GM18511 (cell line): ENCODE measurements around the gene ACER2.

ENCODE experiments used
- ATAC-seq: cut with Tn5 transposase; IDR thresholded peaks from one replicate; pipeline ENCODE4 v1.9.1; 2021; ENCODE audit warnings: mild to moderate bottlenecking, moderate library complexity; ENCODE audit not compliant: unreplicated experiment

Gene ACER2

GRCh38 chr9:19481971-19482404, 73.2 kb downstream of the ACER2 start:
- ATAC-seq = no peak

- ATAC-seq = no peak
These were observed 75.9 kb downstream of the ACER2 start for GRCh38 chr9:19484699-19485098.

- no peak for ATAC-seq
These were observed 76.4 kb downstream of the ACER2 start for GRCh38 chr9:19485193-19485592.

GRCh38 chr9:19486803-19487202, 78.0 kb downstream of the ACER2 start:
- ATAC-seq = no peak

- no peak for ATAC-seq
These were observed 79.9 kb downstream of the ACER2 start for GRCh38 chr9:19488721-19489120.

DNA sequence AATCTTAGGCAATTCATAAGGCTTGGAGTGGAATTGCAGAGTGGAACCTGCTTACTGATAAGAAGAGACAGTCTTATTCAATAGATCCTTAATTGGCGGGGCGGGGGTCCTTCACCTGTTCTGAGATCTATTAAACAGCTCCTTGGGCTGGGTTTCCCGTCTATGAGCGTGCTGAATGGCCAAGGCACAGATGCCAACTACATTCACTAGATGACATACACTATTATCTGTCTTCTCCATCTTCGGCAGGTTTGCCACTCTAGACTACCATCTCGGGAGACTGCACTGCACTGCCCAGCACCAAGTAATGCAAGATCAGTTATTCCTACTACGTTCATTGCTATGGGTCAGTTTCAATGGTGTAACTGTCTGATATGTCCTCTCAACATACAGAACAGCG, 81.5 kb downstream of the ACER2 start:
- ATAC-seq = no peak

DNA sequence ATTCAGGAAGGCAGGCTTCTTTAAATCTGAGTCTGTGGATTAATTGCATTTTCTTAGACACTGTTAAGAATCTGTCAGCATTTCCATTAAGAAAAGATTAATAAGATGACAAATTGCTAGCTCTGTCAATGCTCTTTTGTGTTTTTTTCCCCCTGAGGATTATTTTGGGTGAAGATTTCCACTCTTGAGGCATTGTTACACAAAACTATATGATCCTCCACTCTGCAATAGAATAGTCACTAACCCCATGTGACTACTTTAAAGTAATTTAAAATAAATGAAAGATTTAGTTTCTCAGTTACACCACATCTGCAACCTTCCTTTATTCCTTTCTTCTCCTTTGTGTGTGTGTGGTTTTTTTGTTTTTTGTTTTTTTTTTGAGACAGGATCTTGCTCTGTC, 82.0 kb downstream of the ACER2 start:
- no peak for ATAC-seq

DNA sequence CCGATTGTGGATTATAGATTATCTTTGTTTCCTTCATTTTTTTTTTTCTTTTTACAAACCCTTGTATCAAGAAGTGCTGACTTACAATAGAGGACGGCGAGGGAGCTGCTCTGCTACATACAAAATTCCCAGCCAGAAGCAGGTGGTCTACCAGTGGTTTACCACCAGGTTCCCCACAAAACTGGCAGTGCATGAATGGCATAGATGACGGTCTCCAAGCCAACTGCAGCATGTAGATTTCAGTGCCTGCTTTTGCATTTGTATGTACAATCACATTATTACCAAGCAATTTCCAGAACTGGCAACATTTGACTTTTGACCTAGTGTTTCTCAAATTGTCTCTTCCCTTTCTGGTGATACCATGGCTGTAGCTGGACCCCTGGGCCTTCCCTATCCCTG, 84.0 kb downstream of the ACER2 start:
- ATAC-seq = peak; percentile 18

DNA sequence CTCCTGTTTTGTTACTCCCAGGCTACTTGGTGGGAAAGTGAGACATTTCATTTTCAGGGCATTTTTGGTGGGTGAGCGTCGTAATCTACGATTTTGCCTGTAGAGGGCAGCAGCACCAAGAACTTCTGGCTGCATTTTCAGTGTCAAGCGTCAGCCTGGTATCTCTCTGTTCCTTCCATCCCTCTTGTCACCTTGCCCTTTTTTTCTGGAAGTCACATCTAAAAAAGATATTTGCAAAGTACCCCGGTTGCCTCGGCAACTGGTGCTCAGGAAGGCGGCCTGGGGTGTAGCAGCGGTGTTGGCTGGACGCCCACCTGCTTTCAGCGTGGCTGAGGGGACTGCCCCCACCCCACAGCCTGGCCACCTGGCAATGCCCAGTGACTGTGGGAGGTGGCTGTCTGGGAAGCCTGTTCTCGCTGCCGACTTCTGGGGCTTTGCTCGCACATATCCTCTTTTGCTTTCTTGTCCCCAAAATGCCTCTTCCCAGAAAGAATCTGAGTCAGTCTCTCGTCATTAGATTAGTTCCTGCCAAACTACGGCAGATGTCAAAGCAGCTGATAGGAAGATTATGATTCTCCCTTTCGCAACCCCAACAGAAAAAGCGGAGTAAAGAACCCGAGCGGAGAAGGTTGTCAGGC, 84.5 kb downstream of the ACER2 start:
- peak; percentile 86 for ATAC-seq

DNA sequence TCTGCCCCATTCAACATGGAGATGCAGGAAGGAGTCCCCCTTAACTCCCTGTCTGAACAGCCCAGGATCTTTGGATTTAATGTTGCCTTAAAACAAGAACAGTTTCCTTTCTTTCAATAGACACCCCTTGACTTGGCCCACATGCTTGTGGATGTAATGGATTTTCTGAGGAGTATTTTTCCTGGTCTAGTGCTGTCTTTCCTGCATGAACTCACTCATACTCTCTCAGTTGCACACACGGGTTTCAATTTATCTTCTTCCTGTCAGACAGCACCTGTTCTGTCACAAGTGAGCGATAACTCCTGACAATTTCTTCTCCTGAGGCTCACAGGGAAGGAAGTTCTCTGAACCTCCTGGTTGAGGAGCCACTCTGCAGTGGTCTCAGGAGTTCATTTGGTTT, 85.1 kb downstream of the ACER2 start:
- ATAC-seq = no peak

GRCh38 chr9:19495186-19496028, 86.6 kb downstream of the ACER2 start:
- ATAC-seq = no peak

GRCh38 chr9:19496321-19497050, 87.7 kb downstream of the ACER2 start:
- no peak for ATAC-seq

GRCh38 chr9:19497276-19497675, 88.5 kb downstream of the ACER2 start:
- ATAC-seq = no peak

DNA sequence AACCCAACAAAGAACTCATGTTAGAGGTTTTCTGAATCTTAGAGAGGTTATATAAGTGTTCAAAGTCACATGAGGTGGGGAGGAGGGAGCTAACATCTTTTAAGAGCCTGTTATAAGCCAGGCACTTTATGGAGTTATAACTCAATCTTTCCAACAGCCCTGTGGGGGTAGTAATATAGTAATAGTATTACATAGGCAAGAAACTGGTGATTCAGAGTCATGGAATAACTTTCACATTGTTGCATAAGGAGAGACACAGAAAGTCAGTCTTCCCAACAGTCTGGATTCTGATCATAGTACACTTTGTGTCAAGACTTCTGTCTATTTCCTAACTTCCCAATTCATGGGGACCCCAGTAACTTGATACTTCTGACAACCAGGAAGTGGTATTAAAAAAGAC, 89.2 kb downstream of the ACER2 start:
- no peak for ATAC-seq
